Renal cortical epithelial cell (primary cell): ENCODE data around the gene HIVEP1. TPM values are rescaled to one million over a fixed set of nuclear protein-coding genes. Genes with fewer than 3 reads are reported as not detected.
"Not testable (repeated sequence)": the region's sequence is repeated elsewhere in the genome, so short reads cannot be mapped to it uniquely, and the experiment has no call there.

Experiments used
- DNase-seq: peaks from one replicate; pipeline ENCODE4 v3.0.0-alpha.2; 2011; ENCODE audit warnings: low read depth
- total RNA-seq: library from RNA; depleted of rRNA; stranded (reverse); fragments of >200 nt; gene quantifications from 2 replicates; pipeline ENCODE4 v1.2.3, GENCODE V29; 2014

Gene HIVEP1
- total RNA-seq, 1 donor from 2014 or later, result 15.2 TPM

- DNase-seq, result no peak
Measured at GRCh38 chr6:12083763-12084162, 71.7 kb downstream of the HIVEP1 start.

- no peak for DNase-seq
Measured at GRCh38 chr6:12084681-12085080, 72.6 kb downstream of the HIVEP1 start.

DNA sequence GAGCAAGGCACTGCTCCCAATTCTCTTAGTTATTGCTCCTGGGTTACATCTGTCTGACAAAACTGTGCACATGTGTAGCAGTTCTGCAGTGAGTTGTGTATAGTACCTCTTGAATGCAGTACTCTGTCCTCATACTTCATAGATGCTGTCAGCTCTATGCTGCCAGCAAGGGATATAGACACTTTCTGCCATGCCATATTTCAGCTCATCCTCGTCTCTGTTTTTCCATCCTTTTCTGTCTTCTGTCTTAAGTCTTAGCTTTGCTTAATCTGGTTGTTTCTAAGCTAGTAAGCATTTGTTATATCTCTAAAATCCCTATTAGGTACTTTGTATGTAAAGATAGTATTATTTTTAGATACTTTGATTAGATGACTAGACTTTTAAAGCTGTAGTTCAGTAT is 76.4 kb downstream of the HIVEP1 start:
- no peak for DNase-seq

GRCh38 chr6:12090714-12091113 is 78.6 kb downstream of the HIVEP1 start:
- DNase-seq, result no peak

DNA sequence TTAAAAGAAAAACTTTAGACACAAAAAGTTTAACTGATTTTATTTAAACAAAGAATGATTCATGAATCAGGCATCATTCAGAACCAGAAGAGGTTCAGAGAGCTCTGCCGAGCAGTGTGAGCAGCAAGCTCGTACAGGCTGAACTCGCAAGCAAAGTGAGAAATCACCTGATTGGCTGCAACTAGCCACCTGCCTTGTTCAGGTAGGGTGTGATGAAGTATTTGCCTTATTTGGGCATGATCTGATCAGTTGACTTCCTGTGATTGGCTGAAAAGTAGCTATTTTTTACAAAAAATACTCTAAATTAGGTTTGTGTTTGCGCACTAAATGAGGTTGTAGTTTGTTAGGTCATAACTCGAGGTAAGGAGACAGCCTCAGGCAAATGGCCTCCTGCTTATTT is 80.7 kb downstream of the HIVEP1 start:
- DNase-seq, result no peak

DNA sequence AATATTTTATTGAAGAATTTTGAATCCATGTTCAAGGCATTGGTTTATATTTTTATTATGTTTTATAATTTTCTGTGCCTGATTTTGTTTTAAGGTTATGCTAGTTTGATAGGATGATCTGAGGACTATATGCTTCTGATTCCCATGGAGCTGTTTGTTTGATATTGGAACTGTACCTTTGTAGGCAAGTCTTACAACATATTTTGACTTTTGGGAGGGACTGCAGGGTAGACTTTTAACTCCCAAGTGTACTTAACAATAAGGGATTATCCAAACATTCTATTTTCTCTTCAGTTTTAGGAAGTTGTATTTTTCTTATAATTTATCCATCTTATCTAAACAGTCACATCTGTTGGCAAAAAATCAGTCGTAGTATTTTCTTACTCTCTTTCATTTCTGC is 82.6 kb downstream of the HIVEP1 start:
- DNase-seq, result no peak

- DNase-seq, result no peak
Measured at GRCh38 chr6:12096342-12096741, 84.2 kb downstream of the HIVEP1 start.

- peak; percentile 40 for DNase-seq
Measured at GRCh38 chr6:12097791-12098190, 85.7 kb downstream of the HIVEP1 start.

- DNase-seq, result no peak
Measured at GRCh38 chr6:12099623-12100338, 87.7 kb downstream of the HIVEP1 start.

DNA sequence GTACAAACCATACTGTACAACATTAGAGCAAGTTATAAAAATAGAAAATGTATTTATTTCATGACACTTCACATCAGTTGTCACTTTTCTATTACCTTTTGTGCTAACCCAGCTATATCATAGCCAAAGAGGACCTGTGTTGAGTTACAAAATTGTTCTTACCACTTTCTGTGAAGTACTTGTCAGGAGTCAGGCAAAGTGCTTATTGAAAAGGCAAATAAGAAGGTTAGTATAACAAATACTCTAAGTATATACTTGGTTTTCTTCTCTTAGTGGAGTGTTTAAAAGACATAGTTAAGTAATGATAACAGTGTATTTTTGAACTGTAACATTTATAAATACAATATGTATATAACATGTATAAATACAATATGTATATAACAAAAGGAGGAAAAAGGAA is 88.9 kb downstream of the HIVEP1 start:
- DNase-seq, result no peak

DNA sequence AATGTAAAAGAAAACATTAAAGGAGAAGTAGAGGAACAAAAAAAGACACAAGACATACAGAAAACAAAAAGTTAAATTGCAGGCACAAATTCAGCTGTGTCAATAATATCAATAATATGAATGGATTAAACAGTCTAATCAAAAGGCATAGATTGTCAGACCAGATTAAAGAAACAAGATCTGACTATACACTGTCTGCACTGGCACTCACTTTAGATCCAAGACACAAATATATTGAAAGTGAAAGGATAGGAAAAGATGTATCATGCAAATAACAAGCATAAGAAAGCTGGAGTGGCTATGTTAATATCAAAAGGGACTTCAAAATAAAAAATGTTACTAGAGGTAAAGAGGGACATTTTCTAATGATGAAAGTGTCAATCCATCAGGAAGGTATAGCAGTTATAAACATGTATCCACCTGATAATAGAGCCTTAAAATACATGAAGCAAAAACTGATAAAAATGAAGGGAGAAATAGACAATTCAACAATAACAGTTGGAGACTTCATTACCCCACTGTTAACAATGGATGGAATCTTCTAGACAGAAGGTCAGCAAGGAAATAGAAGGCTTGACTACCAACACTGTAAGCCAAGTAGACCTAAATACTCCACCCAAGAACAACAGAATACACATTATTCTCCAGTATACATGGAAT is 89.7 kb downstream of the HIVEP1 start:
- no peak for DNase-seq

- DNase-seq, result no peak
Measured at GRCh38 chr6:12102350-12102749, 90.2 kb downstream of the HIVEP1 start.

- no peak for DNase-seq
Measured at GRCh38 chr6:12103158-12103557, 91.0 kb downstream of the HIVEP1 start.

DNA sequence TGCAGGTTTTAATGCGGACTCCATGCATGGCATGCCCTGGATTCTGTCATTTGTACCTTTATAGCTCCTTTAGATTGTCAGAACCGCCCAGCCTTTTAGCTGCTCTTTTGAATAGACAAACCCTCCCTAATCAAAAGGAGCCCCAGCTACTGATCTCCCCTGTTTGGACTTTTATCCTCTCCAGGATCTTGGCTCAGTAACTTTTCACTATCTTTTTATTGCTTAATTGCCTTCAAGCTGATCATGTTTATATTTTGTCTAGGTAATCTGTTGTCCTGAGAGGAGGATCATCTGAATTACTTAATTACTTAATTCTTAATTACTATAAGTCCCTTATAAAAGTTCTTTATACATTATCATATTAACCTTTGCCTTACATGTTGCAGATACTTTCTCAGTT is 93.2 kb downstream of the HIVEP1 start:
- no peak for DNase-seq

GRCh38 chr6:12108376-12108775 is 96.3 kb downstream of the HIVEP1 start:
- not testable (repeated sequence) for DNase-seq

DNA sequence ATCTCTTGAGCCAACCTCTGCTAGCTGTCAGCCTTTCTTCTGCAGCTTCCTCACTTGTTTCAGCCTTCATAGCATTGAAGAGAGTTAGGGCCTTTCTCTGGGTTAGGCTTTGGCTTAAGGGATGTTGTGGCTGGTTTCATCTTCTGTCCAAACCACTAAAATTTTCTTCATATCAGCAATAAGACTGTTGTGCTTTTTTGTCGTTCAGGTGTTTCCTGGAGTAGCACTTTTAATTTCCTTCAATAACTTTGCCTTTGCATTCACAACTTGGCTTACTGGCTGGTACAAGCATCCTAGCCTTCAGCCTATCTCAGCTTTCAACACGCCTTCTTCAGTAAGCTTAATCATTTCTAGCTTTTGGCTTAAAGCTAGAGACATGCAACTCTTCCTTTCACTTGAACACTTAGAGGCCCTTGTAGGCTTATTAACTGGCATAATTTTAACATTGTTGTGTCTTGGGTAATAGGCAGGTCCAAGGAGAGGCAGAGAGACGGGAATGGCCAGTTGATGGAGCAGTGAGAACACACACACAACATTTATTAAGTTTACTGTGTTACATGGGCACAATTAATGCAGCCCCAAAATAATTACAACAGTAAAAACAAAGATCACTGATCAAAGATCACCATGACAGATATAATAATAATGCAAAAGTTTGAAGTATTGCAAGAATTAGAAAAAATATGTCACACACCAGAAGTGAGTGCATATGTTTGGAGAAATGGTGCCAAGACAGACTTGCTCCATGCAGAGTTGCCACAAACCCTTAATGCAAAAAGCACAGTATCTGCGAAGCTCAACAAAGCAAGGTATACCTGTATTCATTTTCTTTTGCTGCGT is 98.6 kb downstream of the HIVEP1 start:
- DNase-seq, result peak; percentile 13

DNA sequence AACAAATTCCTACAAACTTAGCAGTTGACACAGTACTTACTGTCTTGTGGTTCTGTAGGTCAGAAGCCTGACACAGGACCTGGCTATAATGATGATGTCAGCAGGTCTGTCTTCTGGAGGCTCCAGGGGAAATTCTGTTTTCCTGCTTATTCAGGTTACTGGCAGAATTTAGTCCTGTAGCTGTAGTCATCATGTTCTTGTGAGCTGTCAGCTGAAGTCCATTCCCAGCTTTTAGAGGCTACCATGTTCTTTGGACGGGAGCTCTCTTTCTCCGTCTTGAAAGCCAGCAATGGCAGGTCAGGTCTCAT is 99.2 kb downstream of the HIVEP1 start:
- no peak for DNase-seq

GRCh38 chr6:12112540-12113189 is 100.6 kb downstream of the HIVEP1 start:
- no peak for DNase-seq

GRCh38 chr6:12113190-12113577 is 101.1 kb downstream of the HIVEP1 start:
- DNase-seq, result peak; percentile 22

DNA sequence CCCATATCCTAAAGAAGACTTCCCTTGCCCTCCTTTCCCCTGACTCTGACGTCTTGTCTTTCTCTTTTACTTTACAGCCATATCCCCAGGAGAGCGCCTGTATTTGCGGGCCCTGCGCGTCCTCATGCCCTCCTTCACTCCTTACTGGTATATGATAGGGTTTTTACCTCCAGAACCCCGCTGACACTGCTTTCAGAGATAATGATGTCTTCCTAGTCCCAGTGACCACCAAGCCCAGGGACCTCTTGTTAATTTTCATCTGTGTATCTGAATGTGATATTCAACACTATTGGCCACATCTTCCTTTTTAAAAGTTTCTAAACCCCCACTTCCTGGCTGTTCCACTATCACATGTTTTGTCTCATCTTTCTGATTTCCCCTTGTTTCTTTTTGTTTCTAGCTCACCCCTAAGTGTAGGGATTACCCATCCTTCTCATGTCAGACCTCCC is 102.0 kb downstream of the HIVEP1 start:
- DNase-seq, result no peak

DNA sequence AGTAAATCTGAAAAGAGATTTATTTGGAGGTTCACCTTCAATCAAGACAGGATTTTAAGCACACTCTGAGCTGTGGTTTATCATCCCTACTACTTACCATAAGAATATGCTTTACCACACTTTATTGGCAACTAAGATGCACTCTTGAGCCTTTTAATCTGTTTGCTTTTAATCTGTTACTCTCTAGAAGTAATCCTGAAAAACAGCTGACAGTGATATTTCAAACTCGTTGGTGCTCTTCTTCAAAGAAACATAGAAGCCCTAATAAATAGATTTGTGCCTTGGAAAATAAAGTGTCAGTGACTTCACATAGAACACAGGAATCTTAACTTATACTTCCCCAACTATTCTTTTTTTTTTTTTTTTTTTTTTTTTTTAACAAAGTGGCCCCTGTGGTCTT is 102.9 kb downstream of the HIVEP1 start:
- no peak for DNase-seq

GRCh38 chr6:12115492-12115891 is 103.4 kb downstream of the HIVEP1 start:
- no peak for DNase-seq
